Astrocyte of the spinal cord (primary cell): ENCODE data around the gene ABTB2.
A peak's percentile ranks its signal among the peaks of the same experiment; 100 is the strongest.

Experiments
- DNase-seq: peaks from one replicate; pipeline ENCODE4 v3.0.0; 2011; ENCODE audit warnings: low read depth, low spot score
- H3K4me3 ChIP-seq: 2 replicates; pipeline ENCODE4 v1.5.1; 2011; ENCODE audit warnings: low read depth, mild to moderate bottlenecking, low read length, moderate library complexity
- in situ Hi-C: cut with HindIII; loops from 2 replicates; pipeline ENCODE4 v1.10.0; 2017; ENCODE audit warnings: low sequenced_read_pairs
- TF ChIP-seq, protein P1 (sequence below): IDR thresholded peaks from 2 replicates; pipeline ENCODE4 v1.5.1; 2012; ENCODE audit warnings: low read depth, mild to moderate bottlenecking, low read length, inconsistent platforms

The ABTB2 gene

DNA sequence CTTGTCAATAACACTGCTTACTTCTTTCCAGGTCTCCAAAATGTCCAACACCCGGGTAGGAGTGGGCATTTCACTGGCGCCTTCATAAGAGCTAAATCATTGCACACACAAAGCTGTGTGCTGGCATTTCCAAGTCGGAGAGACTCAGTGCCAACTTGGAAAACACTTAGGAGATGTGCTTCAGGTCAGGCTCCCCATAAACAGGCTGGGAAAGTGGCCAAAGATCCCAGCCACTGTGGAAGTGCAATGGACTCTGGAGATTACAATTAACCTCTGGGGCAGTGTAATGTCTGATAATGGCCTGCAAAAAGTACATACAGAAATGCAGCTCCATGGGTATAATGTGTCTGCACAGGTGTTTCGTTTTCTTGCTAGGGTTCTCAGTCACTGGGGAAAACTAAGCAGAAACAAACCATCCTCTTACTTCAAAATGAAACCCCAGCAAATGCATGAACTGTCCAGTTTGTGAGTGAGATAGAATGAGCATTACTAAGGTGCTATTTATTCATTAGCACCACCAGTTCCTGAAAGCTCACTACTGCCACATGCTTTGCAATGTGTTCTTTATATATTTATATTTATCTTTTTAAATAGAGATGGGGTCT, 79.0 kb downstream of the ABTB2 start:
- in situ Hi-C loops = no loop called here
- DNase-seq = no peak
- TF ChIP-seq, protein P1, sequence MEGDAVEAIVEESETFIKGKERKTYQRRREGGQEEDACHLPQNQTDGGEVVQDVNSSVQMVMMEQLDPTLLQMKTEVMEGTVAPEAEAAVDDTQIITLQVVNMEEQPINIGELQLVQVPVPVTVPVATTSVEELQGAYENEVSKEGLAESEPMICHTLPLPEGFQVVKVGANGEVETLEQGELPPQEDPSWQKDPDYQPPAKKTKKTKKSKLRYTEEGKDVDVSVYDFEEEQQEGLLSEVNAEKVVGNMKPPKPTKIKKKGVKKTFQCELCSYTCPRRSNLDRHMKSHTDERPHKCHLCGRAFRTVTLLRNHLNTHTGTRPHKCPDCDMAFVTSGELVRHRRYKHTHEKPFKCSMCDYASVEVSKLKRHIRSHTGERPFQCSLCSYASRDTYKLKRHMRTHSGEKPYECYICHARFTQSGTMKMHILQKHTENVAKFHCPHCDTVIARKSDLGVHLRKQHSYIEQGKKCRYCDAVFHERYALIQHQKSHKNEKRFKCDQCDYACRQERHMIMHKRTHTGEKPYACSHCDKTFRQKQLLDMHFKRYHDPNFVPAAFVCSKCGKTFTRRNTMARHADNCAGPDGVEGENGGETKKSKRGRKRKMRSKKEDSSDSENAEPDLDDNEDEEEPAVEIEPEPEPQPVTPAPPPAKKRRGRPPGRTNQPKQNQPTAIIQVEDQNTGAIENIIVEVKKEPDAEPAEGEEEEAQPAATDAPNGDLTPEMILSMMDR = no peak
- no peak overlapping the region for H3K4me3 ChIP-seq

DNA sequence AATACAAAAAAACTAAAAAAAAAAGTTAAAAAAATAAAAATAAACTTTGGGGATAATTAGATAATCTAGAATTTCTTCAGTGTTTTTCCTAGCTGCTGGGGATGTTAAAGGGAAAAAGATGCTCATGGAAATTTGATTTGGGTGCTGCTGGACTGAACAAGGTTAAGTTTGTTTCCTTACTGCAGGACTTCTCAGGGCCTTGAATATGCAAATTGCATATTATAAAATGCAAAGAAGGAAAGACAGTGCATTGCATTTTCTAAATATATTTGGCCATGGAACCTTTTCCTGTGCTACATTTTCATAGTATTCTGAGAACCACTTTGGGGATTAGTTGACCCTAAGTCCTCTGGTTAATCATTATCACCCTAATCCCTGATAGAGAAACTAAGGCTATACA, 79.6 kb downstream of the ABTB2 start:
- TF ChIP-seq, protein P1 = no peak
- no peak overlapping the region for H3K4me3 ChIP-seq
- in situ Hi-C loops = no loop called here
- DNase-seq = no peak

DNA sequence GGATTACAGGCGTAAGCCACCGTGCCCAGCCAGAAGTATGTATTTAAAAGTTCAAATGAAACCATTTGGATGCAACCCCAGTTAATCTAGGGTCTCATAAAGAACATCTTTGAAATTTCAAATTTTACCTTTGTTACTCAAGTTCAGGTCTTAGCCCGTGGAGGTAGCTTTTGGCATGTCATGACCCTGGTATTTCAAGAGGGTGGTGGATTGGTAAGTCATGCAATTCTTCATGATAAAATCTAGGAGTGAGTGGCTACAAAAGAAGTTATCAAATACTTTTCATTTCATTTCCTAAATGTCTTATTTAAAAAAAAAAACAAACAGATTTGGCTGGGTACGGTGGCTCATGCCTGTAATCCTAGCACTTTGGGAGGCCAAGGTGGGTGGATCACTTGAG, 80.6 kb downstream of the ABTB2 start:
- DNase-seq = no peak
- in situ Hi-C loops = no loop called here
- TF ChIP-seq, protein P1 = no peak

DNA sequence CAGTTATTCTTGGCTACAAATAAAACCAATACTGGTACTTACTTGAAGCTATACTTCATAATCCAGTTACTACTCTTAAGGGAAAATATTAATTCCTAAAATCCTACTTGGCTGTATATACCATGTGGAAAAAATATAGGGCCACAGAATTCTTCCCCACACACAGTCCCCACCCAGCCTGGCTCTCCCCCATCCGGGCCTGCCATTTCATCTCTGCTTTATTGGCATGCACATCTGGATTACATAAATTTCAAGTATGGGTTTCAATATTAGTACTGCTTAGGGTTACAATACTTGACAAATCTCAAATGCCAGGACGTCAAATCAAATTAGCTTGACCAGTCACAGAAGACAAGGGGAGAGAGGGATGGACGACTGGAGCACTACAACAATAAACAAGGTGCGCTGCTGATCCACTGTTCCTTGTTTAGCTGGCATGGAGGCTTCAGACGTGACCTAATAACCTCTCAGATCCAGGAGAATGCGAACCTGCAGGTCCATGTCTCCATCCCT, 81.4 kb downstream of the ABTB2 start:
- in situ Hi-C loops = no loop called here
- TF ChIP-seq, protein P1 = no peak

More for the DNA sequence above, 80.6 kb downstream of the ABTB2 start:
- no peak overlapping the region for H3K4me3 ChIP-seq

DNA sequence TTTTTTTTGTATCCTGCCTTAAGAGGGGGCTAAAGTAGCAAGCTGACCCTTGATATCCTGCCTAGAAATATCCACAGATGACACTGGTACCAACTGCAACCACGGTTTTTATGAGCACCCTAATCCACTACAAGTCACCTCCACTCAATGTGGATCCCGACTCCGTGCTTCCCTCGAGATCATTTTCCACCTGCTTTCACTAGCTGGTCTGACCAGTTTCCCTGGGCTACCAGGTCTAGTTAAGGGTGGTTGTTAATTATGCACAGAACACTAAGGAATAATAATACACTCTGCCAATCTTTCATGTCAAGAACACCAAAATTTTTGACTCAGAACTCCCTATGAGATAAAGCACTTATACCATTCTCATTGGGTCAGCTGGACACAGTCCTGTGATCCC, 82.3 kb downstream of the ABTB2 start:
- in situ Hi-C loops = no loop called here
- DNase-seq = no peak

More for the DNA sequence above, 81.4 kb downstream of the ABTB2 start:
- H3K4me3 ChIP-seq = no peak overlapping the region
- DNase-seq = no peak

DNA sequence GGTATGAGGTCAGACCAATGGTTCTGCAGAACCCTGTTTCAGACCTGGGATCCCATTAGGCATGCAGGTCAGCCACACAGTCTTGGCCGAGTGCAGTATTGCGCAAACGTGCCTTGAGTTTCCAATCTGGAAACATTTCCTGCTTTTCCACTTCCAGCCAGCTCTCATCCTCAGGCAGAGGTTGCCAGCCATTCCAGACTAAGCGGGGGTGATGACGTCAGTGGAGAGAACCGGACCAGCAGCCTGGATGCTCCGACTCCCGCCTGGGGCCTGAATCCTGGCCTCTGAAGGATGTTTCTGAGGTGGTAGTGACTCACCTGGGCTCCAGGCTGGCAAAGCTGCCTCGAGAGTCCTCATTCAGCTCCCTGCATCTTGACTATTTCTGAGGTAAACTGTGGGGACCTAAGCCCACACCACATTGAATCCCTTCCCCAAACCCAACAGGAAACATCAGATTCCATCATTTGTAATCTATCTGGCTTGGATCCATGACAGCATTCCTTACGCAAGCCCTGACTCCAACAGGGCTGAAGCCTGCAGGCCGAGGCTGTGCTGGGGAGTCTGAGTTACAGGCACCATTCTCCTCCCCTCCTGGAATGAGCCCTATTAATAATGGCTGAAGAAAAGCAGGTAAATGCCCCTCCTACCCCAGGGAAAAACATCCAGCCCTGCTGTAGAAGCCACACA, 83.0 kb downstream of the ABTB2 start:
- in situ Hi-C loops = no loop called here
- peak; percentile 94 for DNase-seq
- TF ChIP-seq, protein P1 = no peak
- no peak overlapping the region for H3K4me3 ChIP-seq

More for the DNA sequence above, 82.3 kb downstream of the ABTB2 start:
- TF ChIP-seq, protein P1 = no peak
- H3K4me3 ChIP-seq = no peak overlapping the region
